Endothelial cell of umbilical vein (primary cell): ENCODE data around the gene CBLIF. TPM values are rescaled to one million over a fixed set of nuclear protein-coding genes. Genes with fewer than 3 reads are reported as not detected.

Source experiments
- BruUV-seq: library from RNA; stranded (reverse); fragments of 400-500 nt; replicated peaks from 2 replicates; lab custom pipeline; 2021; lab: Mats Ljungman, UMichigan
- CTCF ChIA-PET: fragments of 300-600, 350-600 bp; sonication (Branson Sonifier 250); formaldehyde crosslinking; loops from one replicate; lab custom pipeline; 2021; ENCODE audit warnings: antibody characterized with exemption, inconsistent platforms; lab: Charles Lee
- POLR2A ChIA-PET: fragments of 300-600, 350-600 bp; sonication (Branson Sonifier 250); formaldehyde crosslinking; loops from one replicate; lab custom pipeline; 2021; ENCODE audit warnings: antibody characterized with exemption, inconsistent platforms; lab: Charles Lee
- DNase-seq: peaks from one replicate; pipeline ENCODE4 v3.0.0-alpha.2; 2011; ENCODE audit warnings: low read depth, low spot score
- FAIRE-seq: peaks from 2 replicates; lab custom pipeline; 2011; peaks lifted over from hg19 to GRCh38; lab: Jason Lieb, UNC
- H2AFZ ChIP-seq: 2 replicates; pipeline ENCODE4 v1.6.0; 2012; ENCODE audit warnings: low read depth, low read length, control low read depth, inconsistent platforms
- H3K27ac ChIP-seq: 2 replicates; pipeline ENCODE4 v1.5.1; 2011; ENCODE audit warnings: low read depth, mild to moderate bottlenecking, control low read depth, low read length, moderate library complexity; ENCODE audit not compliant: insufficient read depth
- H3K27me3 ChIP-seq, 2 experiments: 2 replicates each; pipeline versions ENCODE4 v1.6.0 to v1.6.1; 2011; ENCODE audit warnings: low read length in 2 of 2, mixed read lengths in 1 of 2; ENCODE audit not compliant: control insufficient read depth in 2 of 2, insufficient read depth in 2 of 2
- H3K36me3 ChIP-seq, 2 experiments: 2 replicates in 1 of 2; 3 replicates in 1 of 2; pipeline ENCODE4 v1.5.1; 2011; ENCODE audit warnings: low read length in 2 of 2, mild to moderate bottlenecking in 1 of 2, moderate library complexity in 1 of 2; ENCODE audit not compliant: control insufficient read depth in 2 of 2, insufficient read depth in 2 of 2; ENCODE audit errors: extremely low read depth in 1 of 2
- H3K4me1 ChIP-seq: 3 replicates; pipeline ENCODE4 v1.5.1; 2011; ENCODE audit warnings: mild to moderate bottlenecking, low read length; ENCODE audit not compliant: control insufficient read depth, insufficient read depth; ENCODE audit errors: extremely low read depth
- H3K4me2 ChIP-seq: 2 replicates; pipeline ENCODE4 v1.6.1; 2011; ENCODE audit warnings: low read length, control low read depth, mixed read lengths; ENCODE audit not compliant: insufficient read depth
- H3K4me3 ChIP-seq, 3 experiments: fragments of 200-600 bp in 1 of 3; sonication (generic), shearing (Covaris generic) in 1 of 3; replicated peaks in 1 of 3; 2 replicates each; pipeline ENCODE4 v1.5.1; 2011 to 2016; ENCODE audit warnings: control low read depth in 3 of 3, low read length in 3 of 3, mild to moderate bottlenecking in 2 of 3, inconsistent platforms in 1 of 3, low read depth in 1 of 3, moderate library complexity in 1 of 3; ENCODE audit not compliant: insufficient read depth in 1 of 3
- H3K79me2 ChIP-seq: 2 replicates; pipeline ENCODE4 v1.6.0; 2012; ENCODE audit warnings: low read length, inconsistent platforms; ENCODE audit not compliant: control insufficient read depth, insufficient read depth
- H3K9ac ChIP-seq: replicated peaks from 2 replicates; pipeline ENCODE3; 2011; ENCODE audit warnings: low read length, control low read depth; ENCODE audit not compliant: insufficient read depth; ENCODE audit errors: extremely low read depth
- H3K9me1 ChIP-seq: replicated peaks from 3 replicates; pipeline ENCODE4 v1.6.0; 2011; ENCODE audit warnings: mild to moderate bottlenecking, low read length; ENCODE audit not compliant: control insufficient read depth, insufficient read depth; ENCODE audit errors: extremely low read depth
- H3K9me3 ChIP-seq: replicated peaks from 2 replicates; pipeline ENCODE4 v1.5.1; 2012; ENCODE audit warnings: low read length, inconsistent platforms; ENCODE audit not compliant: control insufficient read depth, insufficient read depth
- H4K20me1 ChIP-seq: replicated peaks from 2 replicates; pipeline ENCODE3; 2011; ENCODE audit warnings: mild to moderate bottlenecking, low read length; ENCODE audit not compliant: control insufficient read depth, insufficient read depth; ENCODE audit errors: extremely low read depth
- EZH2 ChIP-seq: IDR thresholded peaks from 2 replicates; pipeline ENCODE4 v1.6.1; 2012; ENCODE audit warnings: borderline replicate concordance, low read depth, mild to moderate bottlenecking, moderate library complexity, low read length, inconsistent platforms; ENCODE audit not compliant: severe bottlenecking
- FOS ChIP-seq: IDR thresholded peaks from 2 replicates; pipeline ENCODE4 v1.6.1; 2011; ENCODE audit warnings: mild to moderate bottlenecking, low read length, moderate library complexity, borderline replicate concordance; ENCODE audit not compliant: insufficient read depth
- GATA2 ChIP-seq: IDR thresholded peaks from 2 replicates; pipeline ENCODE4 v1.7.0; 2011; ENCODE audit warnings: low read depth, mild to moderate bottlenecking, moderate library complexity, mixed read lengths, low read length; ENCODE audit not compliant: insufficient read length, insufficient read depth
- JUN ChIP-seq: IDR thresholded peaks from 2 replicates; pipeline ENCODE4 v1.6.1; 2011; ENCODE audit warnings: borderline replicate concordance, low read depth; ENCODE audit not compliant: insufficient read length, insufficient read depth
- MYC ChIP-seq: IDR thresholded peaks from one replicate; pipeline ENCODE4 v1.6.1; 2011; ENCODE audit warnings: mild to moderate bottlenecking, low read depth, low read length
- POLR2A ChIP-seq: IDR thresholded peaks from 2 replicates; pipeline ENCODE4 v1.6.1; 2012; ENCODE audit warnings: low read depth, mild to moderate bottlenecking, control low read depth, low read length
- POLR2AphosphoS5 ChIP-seq: IDR thresholded peaks from 2 replicates; pipeline ENCODE4 v1.6.1; 2012; ENCODE audit warnings: low read depth, mild to moderate bottlenecking, control low read depth, low read length, moderate library complexity; ENCODE audit not compliant: insufficient read depth
- dilution Hi-C: fragments of 300-500 bp; cut with MboI; formaldehyde crosslinking; loops from one replicate; pipeline ENCODE4 v1.15.0; 2019; ENCODE audit warnings: low sequenced_read_pairs; ENCODE audit not compliant: extremely low pct_ligation_motif_present
- intact Hi-C: fragments of 100-400 bp; cut with micrococcal nuclease; formaldehyde crosslinking; loops from one replicate; pipeline ENCODE4 v1.10.0; 2022
- polyA plus RNA-seq, 4 experiments: library from polyadenylated mRNA; depleted of rRNA in 3 of 4; stranded (reverse) in 3 of 4; unstranded in 1 of 4; fragments of >200 nt; gene quantifications; 2 replicates each; pipeline versions ENCODE4 v1.2.1 to v1.2.3, GENCODE V29; 2011 to 2012; ENCODE audit warnings: missing spikeins in 1 of 4
- total RNA-seq: library from RNA; stranded (reverse); gene quantifications from 2 replicates; pipeline ENCODE4 v1.2.3, GENCODE V29; 2021
- TF ChIP-seq, protein P1 (sequence below), 2 donors: IDR thresholded peaks; 1 replicate in 1 of 2; 2 replicates in 1 of 2; pipeline ENCODE4 v1.5.1; 2011; ENCODE audit warnings: low read length in 2 of 2, mild to moderate bottlenecking in 2 of 2, moderate library complexity in 2 of 2, control low read depth in 1 of 2, inconsistent platforms in 1 of 2, low read depth in 1 of 2; ENCODE audit not compliant: insufficient read depth in 1 of 2; ENCODE audit errors: extremely low read depth in 1 of 2
- TF ChIP-seq, protein P2 (sequence below): IDR thresholded peaks from 2 replicates; pipeline ENCODE4 v1.6.1; 2011; ENCODE audit not compliant: insufficient read depth, insufficient read length

CBLIF gene
- total and polyA plus RNA-seq, 2 donors (not counting 3 experiments of a cell fraction or from before 2014, with no cell fraction given): not detected

DNA sequence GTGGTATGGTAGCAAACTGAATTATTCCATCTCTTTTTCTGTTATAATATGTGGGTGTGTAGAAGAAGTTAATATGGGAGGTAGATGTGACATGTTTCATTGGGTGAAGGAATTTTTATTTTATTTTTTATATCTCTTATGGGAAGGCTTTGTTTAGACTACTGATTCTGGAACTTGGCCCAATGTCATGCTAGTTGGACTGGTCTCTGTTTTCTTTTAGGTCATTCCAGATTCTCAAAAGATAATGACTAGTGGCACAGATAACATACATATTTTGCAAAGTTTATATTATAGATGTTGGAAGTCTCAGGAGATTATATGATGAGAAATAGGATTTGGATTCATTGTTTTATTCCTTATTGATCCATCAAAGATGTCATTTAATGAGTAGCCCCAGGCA, 32.0 kb upstream of the CBLIF start:
- intact Hi-C loops: no loop called here
- Histone ChIP-seq H3K4me3 (no peak overlapping the region), H3K9me1 (peaks cover 2% of the 10 kb centered on the region), H3K9ac (no peak overlapping the region), H3K9me3 (no peaks in the 10 kb centered on the region), H3K79me2 (no peaks in the 10 kb centered on the region), H3K27ac (no peak overlapping the region), H3K27me3 (no peaks in the 10 kb centered on the region), H2AFZ (no peak overlapping the region), H3K4me2 (no peak overlapping the region), H3K4me1 (no peaks in the 10 kb centered on the region), H4K20me1 (no peaks in the 10 kb centered on the region), H3K36me3 (no peaks in the 10 kb centered on the region)
- ChIA-PET CTCF (no interaction called here), POLR2A (no interaction called here)
- FAIRE-seq: no peak
- no TSS peak for BruUV-seq
- TF ChIP-seq POLR2A (no peak), MYC (no peak), EZH2 (no peak), POLR2AphosphoS5 (no peak), JUN (no peak), GATA2 (no peak), FOS (no peak)
- TF ChIP-seq, protein P1, sequence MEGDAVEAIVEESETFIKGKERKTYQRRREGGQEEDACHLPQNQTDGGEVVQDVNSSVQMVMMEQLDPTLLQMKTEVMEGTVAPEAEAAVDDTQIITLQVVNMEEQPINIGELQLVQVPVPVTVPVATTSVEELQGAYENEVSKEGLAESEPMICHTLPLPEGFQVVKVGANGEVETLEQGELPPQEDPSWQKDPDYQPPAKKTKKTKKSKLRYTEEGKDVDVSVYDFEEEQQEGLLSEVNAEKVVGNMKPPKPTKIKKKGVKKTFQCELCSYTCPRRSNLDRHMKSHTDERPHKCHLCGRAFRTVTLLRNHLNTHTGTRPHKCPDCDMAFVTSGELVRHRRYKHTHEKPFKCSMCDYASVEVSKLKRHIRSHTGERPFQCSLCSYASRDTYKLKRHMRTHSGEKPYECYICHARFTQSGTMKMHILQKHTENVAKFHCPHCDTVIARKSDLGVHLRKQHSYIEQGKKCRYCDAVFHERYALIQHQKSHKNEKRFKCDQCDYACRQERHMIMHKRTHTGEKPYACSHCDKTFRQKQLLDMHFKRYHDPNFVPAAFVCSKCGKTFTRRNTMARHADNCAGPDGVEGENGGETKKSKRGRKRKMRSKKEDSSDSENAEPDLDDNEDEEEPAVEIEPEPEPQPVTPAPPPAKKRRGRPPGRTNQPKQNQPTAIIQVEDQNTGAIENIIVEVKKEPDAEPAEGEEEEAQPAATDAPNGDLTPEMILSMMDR (IDR thresholded peaks at IDR 0.05; ENCODE audit: extremely low read depth in 1 of 2, insufficient read depth in 1 of 2, low read depth in 1 of 2, low read length in 2 of 2): no peak
- TF ChIP-seq, protein P2, sequence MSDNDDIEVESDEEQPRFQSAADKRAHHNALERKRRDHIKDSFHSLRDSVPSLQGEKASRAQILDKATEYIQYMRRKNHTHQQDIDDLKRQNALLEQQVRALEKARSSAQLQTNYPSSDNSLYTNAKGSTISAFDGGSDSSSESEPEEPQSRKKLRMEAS: no peak
- DNase-seq: no peak
- dilution Hi-C loops: no loop called here
